Keratinocyte (primary cell): ENCODE data around the gene ELOVL6. TPM values are rescaled to one million over a fixed set of nuclear protein-coding genes. Genes with fewer than 3 reads are reported as not detected.

ENCODE experiments used
- DNase-seq: peaks from one replicate; pipeline ENCODE4 v3.0.0-alpha.2; 2011; ENCODE audit warnings: low read depth, missing footprints, low spot score
- FAIRE-seq: peaks from 2 replicates; lab custom pipeline; 2011; peaks lifted over from hg19 to GRCh38; lab: Jason Lieb, UNC
- H2AFZ ChIP-seq: 2 replicates; pipeline ENCODE4 v1.6.0; 2012; ENCODE audit warnings: low read length, control low read depth, inconsistent platforms; ENCODE audit not compliant: control insufficient read depth
- H3K27ac ChIP-seq: 2 replicates; pipeline ENCODE4 v1.5.1; 2011; ENCODE audit warnings: low read length; ENCODE audit not compliant: control insufficient read depth, insufficient read depth
- H3K27me3 ChIP-seq: 3 replicates; pipeline ENCODE4 v1.6.0; 2011; ENCODE audit warnings: low read length; ENCODE audit not compliant: control insufficient read depth, insufficient read depth; ENCODE audit errors: extremely low read depth
- H3K36me3 ChIP-seq, 2 experiments: 2 replicates in 1 of 2; 3 replicates in 1 of 2; pipeline ENCODE4 v1.5.1; 2011; ENCODE audit warnings: low read length in 2 of 2, mild to moderate bottlenecking in 1 of 2; ENCODE audit not compliant: control insufficient read depth in 2 of 2, insufficient read depth in 2 of 2; ENCODE audit errors: extremely low read depth in 1 of 2
- H3K4me1 ChIP-seq: 3 replicates; pipeline ENCODE4 v1.5.1; 2011; ENCODE audit warnings: low read length; ENCODE audit not compliant: control insufficient read depth, insufficient read depth; ENCODE audit errors: extremely low read depth
- H3K4me2 ChIP-seq: 3 replicates; pipeline ENCODE4 v1.6.0; 2011; ENCODE audit warnings: low read depth, low read length; ENCODE audit not compliant: control insufficient read depth, insufficient read depth; ENCODE audit errors: extremely low read depth
- H3K4me3 ChIP-seq, 3 experiments: fragments of 200-600 bp in 1 of 3; sonication (generic) in 1 of 3; 2 replicates in 2 of 3; 3 replicates in 1 of 3; pipeline ENCODE4 v1.5.1; 2011 to 2016; ENCODE audit warnings: low read length in 3 of 3, mild to moderate bottlenecking in 3 of 3, control low read depth in 2 of 3, inconsistent platforms in 1 of 3, low read depth in 1 of 3, mixed read lengths in 1 of 3, mixed run types in 1 of 3, moderate library complexity in 1 of 3; ENCODE audit not compliant: control insufficient read depth in 2 of 3, insufficient read depth in 2 of 3; ENCODE audit errors: extremely low read depth in 1 of 3
- H3K79me2 ChIP-seq: 2 replicates; pipeline ENCODE4 v1.6.0; 2012; ENCODE audit warnings: low read length; ENCODE audit not compliant: control insufficient read depth, insufficient read depth
- H3K9ac ChIP-seq: 3 replicates; pipeline ENCODE4 v1.6.0; 2011; ENCODE audit warnings: low read length; ENCODE audit not compliant: control insufficient read depth, insufficient read depth; ENCODE audit errors: extremely low read depth
- H3K9me1 ChIP-seq: 3 replicates; pipeline ENCODE4 v1.6.0; 2011; ENCODE audit warnings: low read length; ENCODE audit not compliant: control insufficient read depth, insufficient read depth; ENCODE audit errors: extremely low read depth
- H3K9me3 ChIP-seq: 2 replicates; pipeline ENCODE4 v1.5.1; 2012; ENCODE audit warnings: low read depth, low read length; ENCODE audit not compliant: control insufficient read depth
- H4K20me1 ChIP-seq: 3 replicates; pipeline ENCODE4 v1.6.0; 2011; ENCODE audit warnings: low read length; ENCODE audit not compliant: control insufficient read depth, insufficient read depth; ENCODE audit errors: extremely low read depth
- EZH2 ChIP-seq: IDR thresholded peaks from one replicate; pipeline ENCODE4 v1.6.1; 2012; ENCODE audit warnings: inconsistent platforms, mild to moderate bottlenecking, low read length, moderate library complexity
- dilution Hi-C: fragments of 300-500 bp; cut with MboI; formaldehyde crosslinking; loops from one replicate; pipeline ENCODE4 v1.7.0; 2020; ENCODE audit warnings: low sequenced_read_pairs; ENCODE audit not compliant: extremely low pct_ligation_motif_present
- polyA plus RNA-seq, 5 experiments: library from polyadenylated mRNA; depleted of rRNA in 3 of 5; stranded (reverse) in 3 of 5; stranded (forward) in 1 of 5; unstranded in 1 of 5; fragments of >200 nt; gene quantifications; 1 replicate in 1 of 5; 2 replicates in 3 of 5; 3 replicates in 1 of 5; pipeline versions ENCODE4 v1.2.1 to v1.2.3, GENCODE V29; 2011 to 2012; ENCODE audit warnings: missing spikeins in 2 of 5, low read depth in 1 of 5, low replicate concordance in 1 of 5
- TF ChIP-seq, protein P1 (sequence below), 3 experiments: IDR thresholded peaks in 1 of 3; conservative IDR thresholded peaks in 1 of 3; optimal IDR thresholded peaks in 1 of 3; 2 replicates in 2 of 3; 3 replicates in 1 of 3; pipeline versions ENCODE3 to v1.5.1; 2011; ENCODE audit warnings: low read length in 3 of 3, mild to moderate bottlenecking in 3 of 3, moderate library complexity in 2 of 3, control low read depth in 1 of 3, inconsistent platforms in 1 of 3; ENCODE audit not compliant: insufficient read depth in 2 of 3; ENCODE audit errors: extremely low read depth in 1 of 3

Gene ELOVL6
- polyA plus RNA-seq, 1 donor (not counting 4 experiments of a cell fraction or from before 2014, with no cell fraction given): 65.9 TPM

DNA sequence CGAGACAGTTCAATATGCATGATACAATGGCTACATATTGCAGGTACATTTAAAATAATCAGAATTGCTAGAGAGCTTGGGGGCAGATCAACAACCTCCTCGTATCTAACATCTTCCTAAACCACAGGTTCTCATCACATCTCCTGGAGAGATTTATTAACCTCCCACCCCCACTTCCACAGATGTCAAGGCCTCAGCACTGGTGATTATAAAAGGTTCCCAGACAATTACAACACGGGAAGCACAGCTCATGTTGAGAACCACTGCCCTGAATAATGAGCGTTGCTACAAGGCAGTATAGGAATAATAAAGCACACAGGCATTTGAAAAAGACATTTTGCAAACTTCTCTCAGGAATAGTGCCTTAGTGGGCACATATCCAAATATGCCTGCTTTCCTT, 42.8 kb downstream of the ELOVL6 start:
- no peaks in the 10 kb centered on the region for H4K20me1 ChIP-seq
- dilution Hi-C loops: no loop called here
- FAIRE-seq (no peak), DNase-seq (no peak)
- no peak overlapping the region for H3K9ac ChIP-seq
- TF ChIP-seq, protein P1, sequence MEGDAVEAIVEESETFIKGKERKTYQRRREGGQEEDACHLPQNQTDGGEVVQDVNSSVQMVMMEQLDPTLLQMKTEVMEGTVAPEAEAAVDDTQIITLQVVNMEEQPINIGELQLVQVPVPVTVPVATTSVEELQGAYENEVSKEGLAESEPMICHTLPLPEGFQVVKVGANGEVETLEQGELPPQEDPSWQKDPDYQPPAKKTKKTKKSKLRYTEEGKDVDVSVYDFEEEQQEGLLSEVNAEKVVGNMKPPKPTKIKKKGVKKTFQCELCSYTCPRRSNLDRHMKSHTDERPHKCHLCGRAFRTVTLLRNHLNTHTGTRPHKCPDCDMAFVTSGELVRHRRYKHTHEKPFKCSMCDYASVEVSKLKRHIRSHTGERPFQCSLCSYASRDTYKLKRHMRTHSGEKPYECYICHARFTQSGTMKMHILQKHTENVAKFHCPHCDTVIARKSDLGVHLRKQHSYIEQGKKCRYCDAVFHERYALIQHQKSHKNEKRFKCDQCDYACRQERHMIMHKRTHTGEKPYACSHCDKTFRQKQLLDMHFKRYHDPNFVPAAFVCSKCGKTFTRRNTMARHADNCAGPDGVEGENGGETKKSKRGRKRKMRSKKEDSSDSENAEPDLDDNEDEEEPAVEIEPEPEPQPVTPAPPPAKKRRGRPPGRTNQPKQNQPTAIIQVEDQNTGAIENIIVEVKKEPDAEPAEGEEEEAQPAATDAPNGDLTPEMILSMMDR (optimal IDR thresholded peaks at IDR 0.05 in 1 of 3, IDR thresholded peaks at IDR 0.05 in 1 of 3, conservative IDR thresholded peaks at IDR 0.05 in 1 of 3; ENCODE audit: extremely low read depth in 1 of 3, insufficient read depth in 2 of 3, low read length in 3 of 3): no peak
- no peak for TF ChIP-seq EZH2
- H2AFZ ChIP-seq: no peak overlapping the region
- H3K36me3 ChIP-seq: peaks cover 0 to 3% of the 10 kb centered on the region in 2 experiments
- H3K4me3 ChIP-seq: no peak overlapping the region
- no peak overlapping the region for H3K4me2 ChIP-seq
- peaks cover 45% of the 10 kb centered on the region for H3K79me2 ChIP-seq
- no peaks in the 10 kb centered on the region for H3K27me3 ChIP-seq
- H3K4me1 ChIP-seq: peaks cover 7% of the 10 kb centered on the region
- H3K27ac ChIP-seq: no peak overlapping the region
- H3K9me3 ChIP-seq: no peaks in the 10 kb centered on the region
- H3K9me1 ChIP-seq: no peaks in the 10 kb centered on the region

DNA sequence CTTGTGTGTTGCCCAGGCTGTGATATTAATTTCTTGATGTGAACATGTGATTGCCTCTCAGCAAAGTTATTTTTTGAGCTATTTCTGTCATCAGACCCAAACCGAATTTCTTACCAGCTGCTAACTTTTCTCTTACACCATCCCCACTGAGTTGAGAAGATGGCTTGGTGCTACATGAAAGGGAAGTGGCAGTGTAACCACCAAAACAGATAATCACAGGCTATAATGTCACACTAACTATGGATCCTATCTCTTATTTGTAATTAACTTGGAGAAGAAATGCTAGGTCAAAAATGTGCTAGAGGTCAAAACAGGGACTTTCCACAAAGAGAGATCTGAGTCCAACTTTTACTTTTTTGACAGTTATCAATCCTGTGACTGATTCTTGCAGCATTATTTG, 43.8 kb downstream of the ELOVL6 start:
- TF ChIP-seq, protein P1 (optimal IDR thresholded peaks at IDR 0.05 in 1 of 3, IDR thresholded peaks at IDR 0.05 in 1 of 3, conservative IDR thresholded peaks at IDR 0.05 in 1 of 3; ENCODE audit: extremely low read depth in 1 of 3, insufficient read depth in 2 of 3, low read length in 3 of 3): no peak
- no peak overlapping the region for H3K4me2 ChIP-seq
- no peak for DNase-seq
- H3K9ac ChIP-seq: no peak overlapping the region
- peaks cover 39% of the 10 kb centered on the region for H3K79me2 ChIP-seq
- no peaks in the 10 kb centered on the region for H3K9me1 ChIP-seq
- FAIRE-seq: no peak
- no peak overlapping the region for H3K27ac ChIP-seq
- H3K4me3 ChIP-seq: no peak overlapping the region
- H4K20me1 ChIP-seq: no peaks in the 10 kb centered on the region
- dilution Hi-C loops: no loop called here
- H3K27me3 ChIP-seq: no peaks in the 10 kb centered on the region
- H3K4me1 ChIP-seq: peaks cover 7% of the 10 kb centered on the region
- H3K36me3 ChIP-seq: peaks cover 3% of the 10 kb centered on the region in 2 experiments
- H2AFZ ChIP-seq: no peak overlapping the region
- H3K9me3 ChIP-seq: no peaks in the 10 kb centered on the region
